ENCODE results near the gene SPEM2. TPM values are rescaled to one million over a fixed set of nuclear protein-coding genes. Genes with fewer than 3 reads are reported as not detected.

Gene SPEM2
- total RNA-seq, 4 donors from 2014 or later: not detected

- WGBS, 2 donors: 84 to 95% methylated on average over 12 to 18 of the region's 25 CpGs
- no peaks in the 10 kb centered on the region for H3K9me3 ChIP-seq
- H3K27me3 ChIP-seq: no peaks in the 10 kb centered on the region
- H3K27ac ChIP-seq: no peak overlapping the region
- no peak overlapping the region for H3K4me3 ChIP-seq
- no peak for TF ChIP-seq CTCF (IDR thresholded peaks at IDR 0.05)
- TF ChIP-seq POLR2A (IDR thresholded peaks at IDR 0.05): no peak
- H3K4me1 ChIP-seq: peaks cover under 1 to 8% (median 5%) of the 10 kb centered on the region in 3 donors
- intact Hi-C loops (cut with DNase I): no loop called here
- no peak for DNase-seq
- peaks cover 0 to 29% (median 0%) of the 10 kb centered on the region in 3 donors for H3K36me3 ChIP-seq
Observed at GRCh38 chr17:7410634-7411426, 14.6 kb upstream of the SPEM2 start.

- no peak overlapping the region for H3K27ac ChIP-seq
- H3K4me3 ChIP-seq: no peak overlapping the region
- no peak for DNase-seq
- H3K27me3 ChIP-seq: no peaks in the 10 kb centered on the region
- WGBS, 2 donors: 96 to 99% methylated on average over 4 to 7 of the region's 8 CpGs
- TF ChIP-seq POLR2A (IDR thresholded peaks at IDR 0.05) (no peak), CTCF (IDR thresholded peaks at IDR 0.05) (no peak)
- intact Hi-C loops (cut with DNase I): no loop called here
- H3K9me3 ChIP-seq: no peaks in the 10 kb centered on the region
- peaks cover 0 to 2% (median 0%) of the 10 kb centered on the region in 3 donors for H3K4me1 ChIP-seq
- peaks cover 0 to 32% (median 0%) of the 10 kb centered on the region in 3 donors for H3K36me3 ChIP-seq
Observed at GRCh38 chr17:7411427-7411750, 14.0 kb upstream of the SPEM2 start.

GRCh38 chr17:7413346-7413985 is 11.9 kb upstream of the SPEM2 start:
- no peak for DNase-seq
- intact Hi-C loops (cut with DNase I): no loop called here
- Histone ChIP-seq H3K36me3 (peaks cover 0 to 42% (median 0%) of the 10 kb centered on the region in 3 donors), H3K4me3 (no peak overlapping the region), H3K9me3 (no peaks in the 10 kb centered on the region), H3K27ac (no peak overlapping the region), H3K27me3 (no peaks in the 10 kb centered on the region), H3K4me1 (no peaks in the 10 kb centered on the region)
- WGBS, 2 donors: 67% methylated on average over 2 of the region's 6 CpGs; no CpG with 5 or more reads in 1 of the 2 donors
- no peak for TF ChIP-seq POLR2A (IDR thresholded peaks at IDR 0.05)
- no peak for TF ChIP-seq CTCF (IDR thresholded peaks at IDR 0.05)

- 93% methylated on average over 6 of the region's 14 CpGs; no CpG with 5 or more reads in 1 of the 2 donors for WGBS, 2 donors
- intact Hi-C loops (cut with DNase I): no loop called here
- H3K4me1 ChIP-seq: no peaks in the 10 kb centered on the region
- no peak for DNase-seq
- no peaks in the 10 kb centered on the region for H3K27me3 ChIP-seq
- TF ChIP-seq POLR2A (IDR thresholded peaks at IDR 0.05): no peak
- TF ChIP-seq CTCF (IDR thresholded peaks at IDR 0.05): no peak
- H3K4me3 ChIP-seq: no peak overlapping the region
- peaks cover 0 to 28% (median 0%) of the 10 kb centered on the region in 3 donors for H3K36me3 ChIP-seq
- H3K9me3 ChIP-seq: no peaks in the 10 kb centered on the region
- H3K27ac ChIP-seq: no peak overlapping the region
Observed at GRCh38 chr17:7414837-7415236, 10.6 kb upstream of the SPEM2 start.

GRCh38 chr17:7415784-7416183 is 9.6 kb upstream of the SPEM2 start:
- WGBS, 2 donors: 74 to 88% methylated on average over 5 to 6 of the region's 23 CpGs
- DNase-seq: no peak
- no peak for TF ChIP-seq CTCF (IDR thresholded peaks at IDR 0.05)
- no peak for TF ChIP-seq POLR2A (IDR thresholded peaks at IDR 0.05)

More at GRCh38 chr17:7415784-7416183, 9.6 kb upstream of the SPEM2 start:
- no peak overlapping the region for H3K4me3 ChIP-seq
- H3K27ac ChIP-seq: no peak overlapping the region
- no peaks in the 10 kb centered on the region for H3K4me1 ChIP-seq
- peaks cover 0 to 22% (median 0%) of the 10 kb centered on the region in 3 donors for H3K36me3 ChIP-seq
- H3K9me3 ChIP-seq: no peaks in the 10 kb centered on the region
- intact Hi-C loops (cut with DNase I): no loop called here
- no peaks in the 10 kb centered on the region for H3K27me3 ChIP-seq
